NCI-H2227 treated with DMSO at 0.1 percent for 48 hours (cell line): ENCODE results near the gene G6PC3.
"Not testable (repeated sequence)": the region's sequence is repeated elsewhere in the genome, so short reads cannot be mapped to it uniquely, and the experiment has no call there.

ENCODE experiments used
- DNase-seq: peaks from one replicate; lab custom pipeline; 2025; lab: John Stamatoyannopoulos, UW

G6PC3 gene, protein sequence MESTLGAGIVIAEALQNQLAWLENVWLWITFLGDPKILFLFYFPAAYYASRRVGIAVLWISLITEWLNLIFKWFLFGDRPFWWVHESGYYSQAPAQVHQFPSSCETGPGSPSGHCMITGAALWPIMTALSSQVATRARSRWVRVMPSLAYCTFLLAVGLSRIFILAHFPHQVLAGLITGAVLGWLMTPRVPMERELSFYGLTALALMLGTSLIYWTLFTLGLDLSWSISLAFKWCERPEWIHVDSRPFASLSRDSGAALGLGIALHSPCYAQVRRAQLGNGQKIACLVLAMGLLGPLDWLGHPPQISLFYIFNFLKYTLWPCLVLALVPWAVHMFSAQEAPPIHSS

GRCh38 chr17:44070455-44071197 lies at the start of gene G6PC3:
Gene G6PC3 (plus strand): TSS chr17:44070735. CDS start chr17:44070966, 231 bp downstream.
- DNase-seq: peak; percentile 98

DNA sequence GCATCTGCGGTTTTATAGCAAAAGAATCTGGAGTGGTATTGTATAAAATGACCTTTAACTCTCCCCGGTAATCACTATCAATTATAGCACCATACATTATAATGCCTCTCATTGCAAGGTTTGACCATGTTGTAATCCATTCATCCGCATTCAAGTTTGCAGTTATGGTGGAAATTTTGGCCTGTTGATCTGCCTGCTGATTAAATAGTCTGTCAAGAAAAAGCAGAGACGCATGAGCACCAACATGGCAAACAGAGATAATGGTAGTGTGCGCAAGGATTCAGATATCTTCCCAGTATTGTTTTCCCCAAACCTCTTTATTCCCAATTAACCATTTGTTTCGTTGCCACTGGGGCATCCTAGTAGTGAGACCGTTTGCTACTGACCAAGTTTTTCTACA lies 49.3 kb upstream of the G6PC3 start:
- DNase-seq: not testable (repeated sequence)

DNA sequence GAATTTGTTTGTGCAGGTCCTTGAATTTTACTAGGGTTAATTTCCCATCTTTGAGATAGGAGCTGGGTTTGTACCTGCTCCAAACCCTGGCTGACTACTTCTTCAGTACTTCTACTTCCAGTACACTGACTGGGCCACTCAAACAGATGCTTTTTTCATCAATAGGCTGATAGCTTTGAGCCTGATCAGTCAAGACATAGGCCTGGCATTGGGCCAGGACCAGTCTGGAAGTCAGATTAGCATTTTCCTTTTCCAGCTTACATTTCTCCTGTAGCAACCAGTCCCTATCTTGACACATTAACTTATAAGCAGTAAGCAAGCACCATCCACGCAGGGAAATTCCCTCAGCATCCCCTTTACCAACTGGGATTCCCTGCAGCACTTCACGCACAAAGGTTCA lies 48.3 kb upstream of the G6PC3 start:
- DNase-seq: no peak

DNA sequence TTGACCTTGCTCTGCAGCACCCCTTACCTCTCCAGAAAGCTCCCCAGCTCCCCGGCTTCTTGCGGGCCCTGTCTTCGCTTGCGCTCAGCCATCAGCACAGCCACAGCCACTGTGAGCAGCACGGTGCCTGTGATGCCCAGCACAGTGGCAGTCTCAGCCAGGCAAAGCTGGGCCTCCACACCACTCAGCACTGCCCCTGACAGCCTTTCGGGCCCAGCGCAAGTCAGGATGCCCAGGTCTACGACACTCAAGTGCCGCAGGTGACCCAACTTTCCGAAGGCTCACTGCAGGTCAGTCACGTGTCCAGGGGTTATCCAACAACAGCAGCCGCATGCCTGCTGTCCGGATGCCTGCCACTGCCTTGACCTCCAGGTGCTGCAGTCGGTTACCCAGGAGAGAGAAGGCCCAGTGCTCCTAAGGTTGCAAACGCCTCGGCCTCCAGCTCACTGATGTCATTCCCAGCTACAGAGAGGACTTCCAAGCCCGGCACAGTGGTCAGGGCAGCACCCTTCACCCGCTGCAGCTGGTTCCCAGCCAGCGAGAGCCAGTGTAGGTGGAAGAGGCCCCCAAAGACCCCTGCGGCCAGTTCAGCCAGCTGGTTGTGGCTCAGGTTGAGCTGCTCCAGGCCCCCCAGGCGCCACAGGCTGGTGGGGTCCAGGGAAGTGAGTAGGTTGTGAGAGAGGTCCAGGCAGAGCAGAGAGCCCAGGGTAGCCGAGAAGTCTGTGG lies 46.8 kb upstream of the G6PC3 start:
- no peak for DNase-seq

- DNase-seq: no peak
Measured at GRCh38 chr17:44024271-44024663, 46.3 kb upstream of the G6PC3 start.

GRCh38 chr17:44024853-44025252 lies 45.7 kb upstream of the G6PC3 start:
- no peak for DNase-seq

DNA sequence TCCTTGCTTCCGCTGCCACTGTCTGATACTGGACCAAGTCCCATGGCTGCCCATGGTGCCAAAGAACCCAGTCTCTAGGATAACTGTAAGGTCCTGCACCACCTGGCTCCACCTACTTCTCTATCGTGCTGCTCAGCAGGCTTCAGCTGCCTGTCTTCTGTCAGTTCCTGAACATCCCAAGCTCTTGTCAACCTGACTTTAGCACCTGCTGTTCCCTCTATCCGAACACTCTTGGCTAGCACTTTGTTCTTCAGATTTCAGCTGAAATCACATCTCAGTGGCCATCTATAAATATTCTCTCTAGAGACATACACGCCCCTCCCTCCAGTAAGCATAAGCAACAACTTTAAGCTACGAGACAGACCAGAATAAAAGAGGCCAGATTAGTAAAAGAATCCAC lies 40.8 kb upstream of the G6PC3 start:
- DNase-seq: no peak

- DNase-seq: no peak
Measured at GRCh38 chr17:44030482-44030881, 40.1 kb upstream of the G6PC3 start.

- no peak for DNase-seq
Measured at GRCh38 chr17:44033861-44034408, 36.6 kb upstream of the G6PC3 start.

- not testable (repeated sequence) for DNase-seq
Measured at GRCh38 chr17:44034688-44035087, 35.8 kb upstream of the G6PC3 start.

- DNase-seq: no peak
Measured at GRCh38 chr17:44037471-44037870, 33.1 kb upstream of the G6PC3 start.

GRCh38 chr17:44038604-44039011 lies 31.9 kb upstream of the G6PC3 start:
- DNase-seq: peak; percentile 77

DNA sequence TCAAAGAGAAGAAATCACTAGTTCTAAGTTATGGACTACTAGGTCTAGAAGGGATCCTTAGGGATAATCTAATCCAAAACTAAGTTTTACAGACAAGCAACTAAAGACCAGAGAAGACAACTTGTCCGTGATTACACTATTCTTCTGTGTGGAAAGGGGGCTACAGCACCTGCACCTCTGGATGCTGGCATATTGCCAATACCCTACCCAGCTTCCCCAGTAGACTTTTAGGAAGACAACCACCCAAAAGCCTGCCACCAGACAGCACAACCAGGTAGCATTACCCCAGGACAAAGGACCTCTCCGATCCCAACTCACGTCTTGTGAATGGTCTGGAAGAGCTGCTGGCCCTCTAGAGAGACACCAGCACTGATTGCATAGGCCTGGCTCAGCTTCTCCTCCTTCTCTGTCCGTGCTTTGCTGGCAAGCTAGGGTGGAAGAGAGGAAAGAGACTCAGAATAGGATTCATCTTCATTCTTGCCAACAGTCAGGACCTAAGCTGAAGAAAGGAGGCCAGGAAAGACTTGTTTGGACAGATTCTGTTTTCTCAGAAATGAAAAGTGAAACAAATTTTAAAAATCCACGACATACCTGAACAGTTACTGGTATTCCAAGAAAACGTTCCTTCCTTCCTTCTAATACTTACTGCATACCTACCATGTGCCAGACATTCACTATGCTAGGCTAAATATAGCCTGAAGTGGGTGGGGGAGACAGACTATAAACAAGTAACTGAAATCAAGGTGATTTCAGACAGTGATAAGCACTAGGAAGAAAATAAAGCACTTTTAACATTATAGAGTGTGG lies 30.5 kb upstream of the G6PC3 start:
- DNase-seq: no peak

DNA sequence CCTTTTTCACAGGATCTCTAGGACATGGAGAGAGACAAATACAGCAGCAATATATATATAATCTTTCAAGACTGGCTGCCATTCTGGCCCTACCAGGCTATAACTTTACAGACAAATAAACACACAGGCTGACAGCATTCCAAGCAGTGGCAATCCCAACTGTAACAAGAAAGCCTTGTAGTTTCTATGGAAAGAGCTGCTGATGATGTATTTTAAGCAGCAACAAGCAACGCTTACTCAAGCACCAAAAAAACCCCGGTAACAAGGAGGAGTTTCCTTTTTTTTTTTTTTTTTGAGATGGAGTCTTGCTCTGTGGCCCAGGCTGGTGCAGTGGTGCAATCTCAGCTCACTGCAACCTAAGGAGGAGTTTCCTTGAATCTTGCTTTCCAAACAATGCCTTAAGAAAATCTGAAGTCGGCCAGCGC lies 27.3 kb upstream of the G6PC3 start:
- DNase-seq: no peak

- DNase-seq: no peak
Measured at GRCh38 chr17:44044071-44044470, 26.5 kb upstream of the G6PC3 start.

- DNase-seq: no peak
Measured at GRCh38 chr17:44045486-44045885, 25.0 kb upstream of the G6PC3 start.

- DNase-seq: not testable (repeated sequence)
Measured at GRCh38 chr17:44046893-44047292, 23.6 kb upstream of the G6PC3 start.

DNA sequence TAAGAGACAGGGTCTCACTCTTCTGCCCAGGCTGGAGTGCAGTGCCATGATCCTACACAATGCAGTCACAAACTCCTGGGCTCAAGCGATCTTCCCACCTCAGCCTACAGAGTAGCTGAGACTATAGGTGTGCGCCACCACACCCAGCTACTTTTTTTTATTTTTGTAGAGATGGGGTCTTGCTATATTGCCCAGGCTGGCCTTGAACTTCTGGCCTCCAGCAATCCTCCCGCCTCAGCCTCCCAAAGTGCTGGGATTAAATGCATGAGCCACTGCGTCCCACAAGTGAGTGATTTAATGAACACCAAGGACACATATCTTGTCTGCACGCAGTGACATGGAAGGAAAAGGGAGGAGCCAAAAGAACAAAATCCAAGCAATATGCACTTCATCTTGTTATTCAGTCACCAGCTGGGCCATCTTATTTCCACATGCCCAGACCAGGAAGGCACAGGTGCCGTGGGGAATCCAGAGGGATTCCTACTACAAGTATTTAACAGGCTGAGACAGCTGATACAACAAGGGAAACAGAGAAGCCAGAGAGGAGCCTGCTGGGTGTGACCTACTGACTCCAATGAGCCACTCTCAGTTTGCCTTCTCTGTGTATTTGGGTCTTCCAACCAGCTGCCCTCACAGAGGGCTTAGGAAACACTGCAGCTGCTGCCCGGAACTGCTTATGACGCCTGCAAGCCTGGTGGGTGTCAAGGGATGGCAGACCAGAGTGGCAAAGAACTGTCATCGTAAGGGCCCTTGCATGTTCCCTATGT lies 21.1 kb upstream of the G6PC3 start:
- no peak for DNase-seq

- DNase-seq: no peak
Measured at GRCh38 chr17:44053125-44053872, 17.2 kb upstream of the G6PC3 start.
